ENCODE results near the gene TRPC4. TPM values are rescaled to one million over a fixed set of nuclear protein-coding genes. Genes with fewer than 3 reads are reported as not detected.

Gene TRPC4
- total RNA-seq, 1 donor from 2014 or later: 2.5 TPM

DNA sequence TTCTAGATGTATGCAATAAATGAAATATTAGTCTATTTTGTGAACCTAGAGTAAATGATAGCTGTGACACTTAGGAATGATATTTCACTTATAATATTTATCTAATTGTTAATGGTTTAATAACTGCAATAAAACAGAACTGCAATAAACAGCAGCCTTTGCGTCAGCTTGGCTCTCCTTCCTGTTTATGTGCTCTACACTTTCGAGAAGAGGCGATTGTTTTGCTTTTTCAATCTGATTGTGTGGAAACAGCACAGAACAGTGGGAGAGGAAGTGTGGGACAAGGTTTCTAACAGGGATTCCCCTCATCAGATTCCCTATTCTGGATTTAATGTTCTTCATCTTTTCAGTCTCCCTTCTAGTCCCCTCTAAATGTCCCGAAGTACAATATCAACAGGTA lies 17.3 kb upstream of the TRPC4 start:
- no peaks in the 10 kb centered on the region for H3K36me3 Mint-ChIP-seq (ENCODE audit: low read depth)
- no peaks in the 10 kb centered on the region for H3K27me3 Mint-ChIP-seq (ENCODE audit: low read depth)
- H3K4me1 Mint-ChIP-seq: no peaks in the 10 kb centered on the region
- no peak for TF ChIP-seq CTCF (conservative IDR thresholded peaks at IDR 0.05)
- no peak overlapping the region for H3K27ac Mint-ChIP-seq (ENCODE audit: unreplicated experiment)
- no peak overlapping the region for H3K4me3 Mint-ChIP-seq
- no peak for DNase-seq (ENCODE audit: low read depth, low spot score)
- H3K9me3 Mint-ChIP-seq: no peaks in the 10 kb centered on the region

DNA sequence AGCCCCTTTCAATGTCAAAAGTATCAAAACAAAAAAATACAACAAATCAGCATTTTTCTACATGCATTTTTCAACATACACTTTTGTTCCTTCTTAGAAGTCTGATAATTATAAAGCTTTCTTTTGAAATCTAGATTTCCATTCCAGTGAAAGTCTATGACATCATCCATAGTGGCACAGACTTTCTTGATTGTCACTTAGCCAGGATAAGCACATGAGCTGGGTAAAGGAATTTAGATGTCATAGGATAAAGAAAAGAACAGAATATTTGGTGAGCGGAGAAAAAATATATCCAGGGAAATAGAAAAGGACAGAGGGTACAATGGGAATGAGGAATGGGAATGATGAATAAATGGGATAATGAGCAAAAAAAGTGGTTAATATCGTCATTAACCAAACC lies 15.1 kb upstream of the TRPC4 start:
- H3K4me3 Mint-ChIP-seq: no peak overlapping the region
- no peak for TF ChIP-seq CTCF (conservative IDR thresholded peaks at IDR 0.05)
- no peaks in the 10 kb centered on the region for H3K36me3 Mint-ChIP-seq (ENCODE audit: low read depth)
- no peak for DNase-seq (ENCODE audit: low read depth, low spot score)
- H3K27me3 Mint-ChIP-seq (ENCODE audit: low read depth): no peaks in the 10 kb centered on the region
- H3K9me3 Mint-ChIP-seq: no peaks in the 10 kb centered on the region
- no peaks in the 10 kb centered on the region for H3K4me1 Mint-ChIP-seq
- no peak overlapping the region for H3K27ac Mint-ChIP-seq (ENCODE audit: unreplicated experiment)

- Mint-ChIP-seq H3K27me3 (ENCODE audit: low read depth) (no peaks in the 10 kb centered on the region), H3K9me3 (no peaks in the 10 kb centered on the region), H3K36me3 (ENCODE audit: low read depth) (no peaks in the 10 kb centered on the region), H3K27ac (ENCODE audit: unreplicated experiment) (no peak overlapping the region), H3K4me3 (no peak overlapping the region), H3K4me1 (no peaks in the 10 kb centered on the region)
- DNase-seq (ENCODE audit: low read depth, low spot score): no peak
- no peak for TF ChIP-seq CTCF (conservative IDR thresholded peaks at IDR 0.05)
Observed at GRCh38 chr13:37884026-37884425, 14.5 kb upstream of the TRPC4 start.

- Mint-ChIP-seq H3K36me3 (ENCODE audit: low read depth) (no peaks in the 10 kb centered on the region), H3K4me1 (no peaks in the 10 kb centered on the region), H3K9me3 (no peaks in the 10 kb centered on the region), H3K4me3 (no peak overlapping the region), H3K27me3 (ENCODE audit: low read depth) (no peaks in the 10 kb centered on the region), H3K27ac (ENCODE audit: unreplicated experiment) (no peak overlapping the region)
- no peak for DNase-seq (ENCODE audit: low read depth, low spot score)
- TF ChIP-seq CTCF (conservative IDR thresholded peaks at IDR 0.05): no peak
Observed at GRCh38 chr13:37878921-37879320, 9.3 kb upstream of the TRPC4 start.

- TF ChIP-seq CTCF (conservative IDR thresholded peaks at IDR 0.05): no peak
- no peaks in the 10 kb centered on the region for H3K4me1 Mint-ChIP-seq
- H3K9me3 Mint-ChIP-seq: no peaks in the 10 kb centered on the region
- H3K27ac Mint-ChIP-seq (ENCODE audit: unreplicated experiment): no peak overlapping the region
- no peak overlapping the region for H3K4me3 Mint-ChIP-seq
- DNase-seq (ENCODE audit: low read depth, low spot score): no peak
- no peaks in the 10 kb centered on the region for H3K27me3 Mint-ChIP-seq (ENCODE audit: low read depth)
- no peaks in the 10 kb centered on the region for H3K36me3 Mint-ChIP-seq (ENCODE audit: low read depth)
Observed at GRCh38 chr13:37878496-37878895, 8.9 kb upstream of the TRPC4 start.
